Measurements from ENCODE around the gene METRN.

METRN gene

GRCh38 chr16:761625-762513 lies 47.0 kb downstream of the METRN start:
- DNase-seq: no peak

GRCh38 chr16:762595-763268 lies 47.8 kb downstream of the METRN start:
- DNase-seq: no peak

GRCh38 chr16:763369-764183 lies 48.7 kb downstream of the METRN start:
- DNase-seq: no peak

- DNase-seq: no peak
Observed at GRCh38 chr16:764184-764750, 49.3 kb downstream of the METRN start.

GRCh38 chr16:764848-765487 lies 50.0 kb downstream of the METRN start:
- no peak for DNase-seq

- DNase-seq: no peak
Observed at GRCh38 chr16:765488-765865, 50.6 kb downstream of the METRN start.

GRCh38 chr16:766008-766819 lies 51.3 kb downstream of the METRN start:
- no peak for DNase-seq

GRCh38 chr16:766820-767640 lies 52.1 kb downstream of the METRN start:
- DNase-seq: no peak

- DNase-seq: no peak
Observed at GRCh38 chr16:767743-768235, 52.9 kb downstream of the METRN start.

- DNase-seq: no peak
Observed at GRCh38 chr16:768428-768827, 53.5 kb downstream of the METRN start.

Measured in COR-L47 (cell line).